ENCODE measurements around the gene ZNF407.

ZNF407 gene

DNA sequence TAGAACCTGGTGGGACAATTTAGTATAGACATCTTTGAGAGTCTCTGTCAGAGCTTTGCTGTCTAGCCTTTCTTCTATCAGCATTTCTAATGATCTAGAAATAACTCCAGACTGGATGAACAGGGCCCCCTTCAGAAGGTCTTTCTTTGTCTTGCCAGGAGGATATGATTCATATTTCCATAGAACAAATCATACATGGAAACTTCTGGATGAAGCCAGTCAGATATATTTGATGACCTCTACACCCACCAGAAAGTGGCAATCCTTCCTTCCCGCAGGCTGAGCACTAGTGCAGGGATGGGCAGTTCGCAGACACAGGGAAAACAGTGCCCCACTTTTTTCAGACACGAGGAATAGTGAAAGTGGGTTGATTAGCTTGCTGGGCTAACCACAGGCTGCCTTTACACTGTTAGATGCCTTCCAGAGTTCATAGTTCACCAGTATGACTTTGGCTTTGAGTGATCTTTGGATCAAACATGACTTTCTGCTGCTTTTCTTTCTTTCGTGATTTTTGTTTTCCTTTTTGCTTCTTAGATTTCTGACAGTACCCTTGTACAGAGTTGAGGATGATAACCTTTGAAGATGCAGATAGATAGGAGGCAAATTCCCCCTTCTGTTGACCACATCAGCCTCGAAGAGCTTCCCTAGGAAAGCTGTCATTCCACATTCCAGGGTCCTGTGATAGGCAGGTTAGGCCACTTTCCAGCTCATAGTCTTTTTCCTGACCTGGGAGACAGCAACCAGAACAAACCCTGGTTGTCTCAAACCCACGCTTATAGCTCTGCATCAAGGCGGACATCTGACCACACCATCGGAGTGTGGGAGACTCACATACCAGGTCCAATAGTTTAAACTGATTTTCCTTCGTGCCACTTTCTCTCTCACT lies 237.0 kb downstream of the ZNF407 start:
- no peak for DNase-seq

DNA sequence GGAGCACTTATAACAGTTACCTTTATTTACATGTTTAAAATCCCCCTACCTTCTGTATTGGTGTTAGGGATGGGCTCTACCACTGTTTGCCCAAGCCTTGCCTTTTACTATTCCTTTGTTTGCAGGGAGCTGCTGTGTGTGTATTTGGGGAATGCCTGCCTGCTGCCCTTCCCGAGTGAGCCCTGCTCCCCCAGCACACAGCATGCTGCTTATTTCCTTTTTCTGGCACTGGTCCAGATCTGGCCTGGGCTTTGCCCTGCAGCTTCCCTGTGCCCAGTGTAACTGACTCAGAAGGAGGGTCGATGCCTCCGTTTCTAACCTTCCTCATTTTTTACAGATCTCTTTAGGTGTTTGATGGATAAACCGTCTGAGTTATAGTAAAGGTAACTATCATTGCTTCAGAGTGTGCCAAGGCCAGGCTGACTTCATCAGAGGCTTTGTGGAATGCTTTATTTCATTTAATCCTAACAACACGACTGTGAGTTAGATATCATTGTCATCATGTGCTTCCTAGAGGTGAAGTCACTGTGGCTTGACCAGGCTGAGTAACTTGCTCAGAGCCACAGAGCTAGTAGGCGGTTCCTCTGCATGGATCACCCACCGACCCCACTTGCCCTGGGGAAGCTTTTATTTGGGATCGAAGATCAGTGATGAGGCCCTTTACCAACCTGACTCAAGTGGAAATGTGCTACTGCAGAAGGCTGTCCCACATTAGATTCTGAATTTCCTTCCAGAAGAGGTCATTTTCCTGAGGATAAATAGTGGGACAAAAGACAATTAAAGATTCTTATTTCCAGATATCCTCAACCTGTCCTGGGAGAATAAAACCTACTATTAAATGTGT lies 238.8 kb downstream of the ZNF407 start:
- peak; percentile 31 for DNase-seq

DNA sequence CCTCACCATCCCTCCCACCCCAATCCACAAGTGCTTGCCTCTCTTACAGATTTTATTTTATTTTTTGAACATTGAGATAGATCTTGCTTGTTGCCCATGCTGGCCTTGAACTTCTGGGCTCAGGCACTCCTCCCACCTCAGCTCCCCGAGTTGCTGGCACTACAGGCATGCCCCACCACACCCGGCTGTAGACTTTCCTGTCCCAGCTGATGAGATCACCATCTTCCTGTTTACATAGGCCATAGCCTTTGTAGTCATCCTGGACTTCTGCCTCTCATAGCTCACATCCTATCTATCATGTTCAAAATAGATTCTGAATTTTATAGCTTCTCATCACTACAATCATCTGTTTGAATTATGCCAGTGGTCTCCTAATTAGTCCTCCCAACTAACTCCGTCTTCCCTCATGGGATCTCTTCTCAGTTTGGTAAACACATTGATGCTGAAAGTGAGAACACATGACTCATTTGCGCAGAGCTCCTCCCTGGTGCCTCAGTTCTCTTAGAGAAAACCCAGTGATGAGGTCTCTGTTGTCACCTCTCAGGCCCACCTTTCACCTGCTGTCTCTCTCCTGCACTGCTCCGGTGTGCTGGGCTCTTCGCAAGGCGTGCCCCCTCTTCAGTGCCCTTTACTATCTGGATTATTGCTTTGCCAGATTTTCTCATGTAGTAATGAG lies 243.0 kb downstream of the ZNF407 start:
- no peak for DNase-seq

DNA sequence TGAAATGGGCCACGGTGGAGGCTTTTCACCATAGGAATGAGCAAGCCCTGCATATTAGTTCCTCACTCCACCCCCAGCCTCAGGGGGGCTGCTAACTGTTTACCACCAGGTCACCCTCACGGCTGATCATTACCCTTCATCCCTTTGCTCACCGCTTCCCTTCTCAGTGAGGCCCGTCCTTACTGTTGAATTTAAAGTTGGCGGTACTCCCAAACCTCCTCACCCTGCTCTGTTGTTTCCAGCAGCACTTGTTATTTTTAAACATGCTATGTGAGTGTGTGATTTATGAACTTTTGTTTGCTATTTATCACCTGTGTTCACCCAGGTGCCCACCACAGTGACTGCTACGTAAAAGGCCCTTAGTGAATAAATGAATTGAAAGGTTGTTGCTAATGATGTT lies 243.6 kb downstream of the ZNF407 start:
- no peak for DNase-seq

DNA sequence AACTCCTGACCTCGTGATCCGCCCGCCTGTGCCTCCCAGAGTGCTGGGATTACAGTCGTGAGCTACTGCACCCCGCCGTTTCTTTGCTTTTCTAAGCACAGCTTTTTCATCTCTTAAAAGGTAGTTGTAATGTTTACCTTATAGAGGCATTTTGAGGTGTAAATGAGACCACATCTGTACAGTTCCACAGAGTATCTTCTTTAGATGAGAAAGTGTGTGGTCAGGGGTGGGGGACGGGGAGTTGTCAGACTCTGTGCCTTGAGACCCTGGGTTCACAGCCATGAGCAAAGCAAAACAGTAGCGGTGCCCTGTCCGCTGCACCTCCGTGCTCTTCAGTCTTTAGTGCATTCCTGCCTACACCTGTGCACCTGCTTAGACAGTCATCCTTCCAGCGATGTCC lies 251.6 kb downstream of the ZNF407 start:
- DNase-seq = no peak

DNA sequence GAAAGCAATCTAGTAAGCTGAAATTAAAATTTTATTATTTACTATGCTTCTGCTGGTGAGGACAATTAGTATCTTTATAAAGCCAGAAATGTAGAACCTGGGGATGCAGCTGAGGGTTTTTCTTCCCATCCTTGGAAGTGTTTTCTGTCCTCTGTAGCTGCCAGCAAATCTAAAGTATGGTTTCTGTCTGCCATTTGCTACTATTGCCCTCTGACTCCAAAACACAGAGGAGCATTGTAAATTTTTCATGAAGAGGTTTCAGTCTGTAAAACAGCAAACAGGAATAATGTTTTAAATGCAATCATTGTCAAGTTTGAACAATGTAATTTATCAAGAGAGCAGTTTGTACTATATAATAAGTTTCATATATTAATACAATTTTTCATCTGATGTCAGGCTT lies 258.8 kb downstream of the ZNF407 start:
- peak; percentile 66 for DNase-seq

DNA sequence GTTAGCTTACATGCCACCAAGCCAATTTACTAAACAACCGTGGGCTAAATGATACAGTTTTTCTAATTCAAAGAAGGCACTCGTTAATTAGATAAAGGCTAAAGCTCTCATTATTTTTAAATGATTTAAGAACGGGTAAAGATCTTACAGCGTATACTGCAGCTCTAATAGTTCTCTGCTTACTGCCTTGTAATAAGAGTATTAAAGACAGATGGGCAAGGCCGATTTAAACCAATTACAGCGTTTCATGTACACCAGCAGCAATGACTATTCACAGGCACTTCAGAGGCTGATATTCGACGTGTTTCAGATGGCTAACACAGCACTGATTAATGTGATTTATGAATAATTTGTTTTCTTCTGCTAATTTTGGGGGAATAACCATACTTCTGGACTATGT lies 259.3 kb downstream of the ZNF407 start:
- DNase-seq = peak; percentile 70

DNA sequence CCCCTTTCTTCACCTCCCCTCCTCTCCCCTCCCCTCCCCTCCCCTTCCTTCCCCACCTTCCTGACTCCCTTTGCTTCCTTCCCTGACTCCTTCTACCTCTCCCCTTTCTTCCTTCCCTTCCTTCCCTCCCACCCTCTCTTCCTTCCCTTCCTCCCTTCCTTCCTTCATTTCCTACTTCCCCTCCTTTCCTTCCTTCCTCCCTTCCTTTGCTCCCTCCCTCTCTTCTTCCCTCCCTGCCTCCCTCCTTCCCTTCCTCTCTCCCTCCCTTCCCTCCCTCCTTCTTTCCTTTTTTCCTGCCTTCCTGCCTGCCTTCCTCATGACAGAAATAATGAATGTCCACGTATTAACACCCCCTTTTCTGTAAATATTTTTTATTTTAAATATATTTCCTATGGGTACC lies 260.2 kb downstream of the ZNF407 start:
- DNase-seq = no peak

DNA sequence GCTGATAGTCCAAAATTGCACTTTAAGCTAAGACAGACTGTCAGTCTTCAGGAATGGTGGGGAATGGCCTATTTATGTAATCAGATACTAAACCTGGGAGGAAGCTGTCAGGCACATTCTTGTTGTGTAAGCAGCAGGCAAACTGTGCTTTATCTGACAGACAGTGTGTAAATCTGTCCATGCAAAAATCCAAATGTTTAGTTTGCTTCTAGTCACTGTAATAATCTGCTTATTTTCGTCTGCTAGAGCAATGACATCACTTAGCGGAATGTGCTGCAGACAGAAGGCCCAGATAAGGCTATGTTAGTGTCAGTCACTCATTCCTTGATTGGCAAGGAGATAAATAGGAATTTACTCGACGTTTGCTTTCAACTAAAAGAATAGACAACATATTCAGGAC lies 263.5 kb downstream of the ZNF407 start:
- DNase-seq = no peak

DNA sequence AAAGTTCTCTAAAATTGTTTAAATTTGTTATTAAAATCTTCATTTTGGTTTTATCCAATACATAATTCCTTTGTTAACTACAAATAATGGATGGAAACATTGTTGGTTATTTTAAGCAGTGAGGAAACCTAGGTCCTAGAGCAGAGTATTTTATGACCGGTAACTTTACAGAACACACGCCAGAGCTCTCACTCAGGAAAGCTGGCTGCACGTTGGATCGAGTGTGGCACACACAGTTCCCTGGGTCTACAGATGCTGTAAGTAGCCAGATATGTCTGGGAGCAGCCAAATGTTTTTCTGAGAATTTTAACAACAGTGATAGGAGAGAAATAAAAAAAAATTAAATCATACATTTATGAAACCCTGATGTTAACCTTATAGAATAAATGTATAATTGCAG lies 264.4 kb downstream of the ZNF407 start:
- no peak for DNase-seq

DNA sequence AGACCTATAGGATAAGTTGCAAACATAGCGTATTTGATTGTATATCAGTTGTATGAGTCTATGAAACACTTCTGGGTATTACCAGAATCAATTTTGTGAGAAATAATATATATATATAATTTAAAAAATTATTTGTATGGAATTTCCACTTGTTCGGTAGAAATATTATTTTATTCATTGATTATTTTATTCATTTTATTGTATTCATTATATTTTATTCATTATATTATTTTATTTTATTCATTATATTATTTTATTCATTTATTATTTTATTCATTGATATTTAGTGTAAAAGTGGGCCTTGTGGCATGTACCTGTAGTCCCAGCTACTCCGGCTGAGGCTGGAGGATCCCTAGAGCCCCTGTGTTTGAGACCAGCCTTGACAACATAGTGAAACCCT lies 268.9 kb downstream of the ZNF407 start:
- no peak for DNase-seq

DNA sequence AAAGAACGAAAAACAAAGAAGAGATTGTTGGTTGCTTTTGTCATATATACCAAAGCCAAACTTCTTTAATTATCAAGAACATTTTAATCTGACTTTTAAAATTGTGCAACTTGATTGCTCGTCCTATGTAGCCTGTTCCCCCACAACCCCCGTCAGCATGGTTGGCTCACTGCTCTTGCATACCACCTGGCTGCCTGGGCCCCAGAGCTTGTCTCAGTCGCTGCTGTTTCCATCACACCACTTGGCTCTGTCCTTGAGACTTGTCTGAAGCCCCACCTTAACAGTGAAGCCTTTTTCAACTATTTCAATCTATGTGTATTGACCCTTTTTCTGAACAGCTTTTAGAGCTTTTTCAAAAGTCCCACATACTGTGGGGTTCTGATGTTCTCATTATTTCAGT lies 270.8 kb downstream of the ZNF407 start:
- DNase-seq = no peak

DNA sequence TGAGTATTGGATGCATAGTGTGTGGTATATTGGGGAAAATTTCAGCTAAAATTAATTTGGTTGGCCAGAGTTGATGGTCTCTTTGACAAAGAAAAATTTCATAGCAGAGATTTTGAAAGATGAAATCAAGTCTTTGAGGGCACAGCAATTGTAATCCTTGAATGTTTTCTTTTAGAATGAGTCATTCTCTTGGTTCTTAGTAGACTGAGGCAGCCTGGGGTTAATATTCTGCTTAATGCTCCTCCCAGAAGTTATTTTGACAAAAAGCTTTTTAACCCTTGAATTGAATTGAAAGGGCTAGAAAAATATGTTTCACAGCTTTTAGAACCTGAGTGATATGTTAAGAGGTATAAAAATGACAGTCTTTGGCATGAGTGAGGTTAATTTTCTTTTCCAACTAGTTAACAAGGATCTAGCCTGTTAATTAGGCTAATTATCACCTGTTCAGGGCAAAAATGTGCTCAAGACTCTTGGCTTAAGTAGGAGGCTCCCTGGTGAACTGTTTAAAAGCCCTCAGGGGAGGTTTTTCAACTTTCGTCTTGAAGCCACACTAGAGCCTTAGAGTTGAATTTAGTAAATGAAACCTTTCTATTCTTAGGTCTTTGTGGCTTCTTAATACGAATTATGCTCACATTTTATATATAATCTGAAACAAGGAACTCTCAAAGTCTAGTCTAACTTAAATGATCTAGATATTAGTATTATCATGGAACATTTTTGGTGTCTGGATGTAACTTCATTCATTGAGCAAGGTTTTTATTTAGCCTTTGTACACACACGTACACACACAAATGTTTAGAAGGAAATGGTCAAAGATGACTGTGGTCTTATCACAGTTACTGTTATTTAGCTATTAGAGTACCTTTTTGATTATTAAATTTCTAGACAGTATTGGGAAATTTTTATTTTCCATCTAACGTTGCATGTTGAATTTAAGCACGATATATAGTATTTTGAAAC lies 272.5 kb downstream of the ZNF407 start:
- no peak for DNase-seq

DNA sequence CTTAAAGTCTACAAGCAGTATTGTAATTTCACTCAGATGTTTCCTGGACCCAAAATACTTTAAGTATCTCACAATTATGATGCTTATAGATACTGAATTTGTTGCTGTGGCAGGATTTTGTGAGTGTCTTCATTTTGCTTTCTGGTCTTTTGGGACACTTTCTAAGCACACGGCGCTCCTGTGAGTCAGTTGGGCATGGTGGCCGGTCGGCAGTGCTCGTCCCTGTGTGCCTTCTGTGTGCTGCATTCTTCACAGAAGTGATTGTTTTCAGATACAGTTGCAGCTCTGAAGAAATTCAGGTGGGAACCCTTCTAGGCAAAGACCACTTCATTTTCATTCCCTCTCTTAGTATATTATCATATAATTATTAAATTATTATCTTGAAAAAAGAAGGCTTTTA lies 273.3 kb downstream of the ZNF407 start:
- DNase-seq = no peak

DNA sequence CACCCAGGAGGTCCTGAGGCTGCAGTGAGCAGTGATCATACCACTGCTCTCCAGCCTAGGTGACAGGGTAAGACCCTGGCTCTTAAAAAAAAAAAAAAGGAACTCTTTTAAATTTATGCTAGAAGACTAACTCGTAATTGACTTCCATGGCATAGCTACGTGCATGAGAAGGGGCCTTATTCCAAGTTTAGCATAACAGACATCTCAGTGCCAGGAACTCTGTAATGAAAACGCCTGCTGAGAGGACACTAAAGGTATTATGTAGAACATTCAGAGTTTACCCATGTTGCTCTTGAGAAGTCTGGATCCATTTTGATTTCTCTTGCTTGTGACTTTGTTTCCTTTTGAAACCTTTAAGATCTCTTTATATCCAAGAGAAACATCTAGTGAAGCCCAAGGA lies 276.0 kb downstream of the ZNF407 start:
- no peak for DNase-seq

DNA sequence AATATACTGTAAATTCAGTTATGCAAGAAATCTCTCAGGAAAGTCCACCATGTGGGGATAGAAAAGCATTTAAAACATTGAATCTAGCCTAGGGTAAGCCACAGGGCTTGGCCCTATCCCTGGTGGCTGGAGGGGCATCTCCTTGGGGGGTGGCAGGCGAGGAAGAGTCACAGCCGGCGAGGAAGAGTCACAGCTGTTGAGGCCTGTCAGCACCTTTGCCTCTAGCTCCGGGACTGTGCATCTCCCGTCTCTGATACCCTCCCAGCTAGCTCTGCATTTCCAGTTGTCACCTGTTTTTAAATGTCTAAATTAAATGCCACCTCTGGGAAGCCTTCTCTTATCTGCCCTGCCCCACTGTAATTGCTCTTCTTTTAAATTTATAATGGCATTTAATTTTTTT lies 276.7 kb downstream of the ZNF407 start:
- no peak for DNase-seq

DNA sequence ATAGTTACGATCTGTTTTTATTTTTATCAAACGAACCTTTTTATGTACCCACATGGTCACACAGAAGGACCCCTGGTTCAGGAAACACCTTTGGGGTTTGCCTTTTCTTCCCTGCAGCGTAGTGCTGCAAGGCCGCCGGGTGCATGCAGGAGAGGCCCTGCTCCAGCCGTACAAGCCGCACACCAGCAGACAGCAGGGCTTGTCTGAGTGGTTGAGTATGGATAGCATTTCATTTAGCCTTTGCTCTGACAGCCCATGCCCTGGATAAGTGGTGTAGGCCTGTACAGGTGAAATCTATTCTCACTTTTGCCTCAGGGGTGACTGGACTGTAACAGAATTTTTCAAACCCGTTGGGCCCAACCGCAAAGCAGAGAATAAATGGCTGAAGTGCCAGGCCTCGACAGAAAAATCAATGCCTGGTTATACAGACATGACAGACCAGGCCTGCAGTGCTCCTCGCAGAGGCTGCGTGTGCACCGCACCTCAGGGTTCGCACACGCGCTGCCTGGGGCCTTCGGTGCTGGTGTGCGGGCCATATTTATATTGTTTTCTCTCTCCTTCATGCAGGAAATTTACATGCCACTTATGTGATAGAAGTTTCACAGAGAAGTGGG lies 279.1 kb downstream of the ZNF407 start:
- DNase-seq = no peak

DNA sequence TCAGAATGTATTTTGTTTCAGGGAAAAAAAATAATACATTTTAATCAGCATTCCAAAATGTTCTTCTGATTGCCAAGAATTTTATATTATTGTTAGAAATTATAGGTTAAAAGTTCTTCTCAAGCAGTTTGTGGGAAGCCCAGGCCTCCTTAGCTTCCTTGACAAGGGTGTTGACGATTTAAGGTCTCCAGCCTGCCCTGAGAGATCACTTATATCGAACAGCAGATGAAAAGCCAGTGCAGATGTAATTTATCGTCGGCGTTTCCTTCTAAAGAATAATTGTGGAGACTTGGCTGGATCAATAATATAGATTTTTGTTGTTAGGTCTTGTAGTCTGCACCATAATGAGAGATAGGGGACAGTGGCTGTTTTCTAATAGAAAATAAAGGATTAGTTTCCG lies 280.6 kb downstream of the ZNF407 start:
- no peak for DNase-seq

DNA sequence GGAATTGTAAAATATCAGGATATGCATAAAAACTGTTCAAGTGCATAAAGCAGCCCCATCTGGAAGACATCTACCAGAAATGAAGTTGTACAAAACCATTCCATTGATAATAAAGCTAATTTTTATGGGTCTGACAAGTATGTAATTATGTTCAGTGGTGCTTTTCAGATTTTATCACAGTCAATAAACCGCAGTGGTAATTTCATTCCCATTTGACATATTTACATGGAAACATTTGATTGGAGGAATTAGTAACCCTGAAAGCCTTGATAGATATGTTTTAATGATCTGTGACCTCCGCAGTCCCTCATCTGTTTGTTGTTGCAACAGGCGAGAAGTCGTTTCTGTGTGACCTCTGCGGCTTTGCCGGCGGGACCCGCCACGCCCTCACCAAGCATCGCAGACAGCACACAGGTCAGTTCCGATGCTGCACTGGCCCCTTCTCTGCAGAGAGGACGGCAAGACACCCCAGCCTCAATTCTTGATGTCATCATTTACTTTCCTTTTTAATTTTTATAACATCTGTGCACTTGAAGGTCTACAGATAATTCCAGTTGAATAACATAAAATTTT lies 283.1 kb downstream of the ZNF407 start:
- no peak for DNase-seq

DNA sequence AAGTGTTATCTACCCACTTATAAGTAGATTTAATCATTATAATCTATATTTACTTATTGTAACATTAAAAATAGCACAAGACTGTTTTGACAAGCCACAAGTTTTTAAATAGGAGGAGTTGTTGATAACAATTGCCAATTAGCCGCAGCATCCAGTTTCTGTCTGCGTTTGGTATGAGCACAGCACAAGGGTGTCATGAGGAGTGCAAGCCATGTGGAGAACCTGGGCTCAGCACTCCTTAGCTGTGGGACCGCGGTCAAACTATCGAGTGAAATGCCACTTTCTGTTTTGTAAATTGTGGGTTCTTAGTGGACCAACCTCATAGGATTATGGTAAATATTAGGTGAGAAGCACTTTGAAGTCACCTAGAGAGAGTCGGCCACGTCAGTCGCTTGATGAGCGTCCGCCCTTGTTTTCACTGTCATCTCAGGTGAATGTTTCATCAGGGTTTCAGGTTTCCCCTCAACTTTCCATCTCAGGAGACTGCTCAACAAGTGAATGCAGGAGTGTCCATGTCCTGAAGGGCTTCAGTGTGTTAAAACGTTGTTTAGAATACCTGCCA lies 294.5 kb downstream of the ZNF407 start:
- DNase-seq = no peak

DNA sequence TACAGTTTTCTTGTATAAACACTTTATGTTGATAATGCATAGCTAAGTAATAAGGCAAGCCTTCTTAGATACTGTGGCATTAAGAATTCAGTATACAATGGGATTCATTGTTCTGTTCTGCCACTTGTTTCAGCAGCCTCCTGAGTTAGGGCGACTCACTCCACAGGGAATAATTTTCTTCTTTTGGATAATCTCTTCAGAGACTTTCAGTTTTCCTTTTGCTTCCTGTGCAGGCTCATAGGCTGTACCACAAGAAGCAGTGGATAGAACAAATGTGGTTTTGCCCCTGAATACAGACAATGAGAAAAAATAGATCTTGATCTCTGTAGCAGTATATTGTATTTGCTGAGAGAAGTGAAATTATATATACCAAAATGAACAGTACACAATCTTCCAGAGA lies 298.0 kb downstream of the ZNF407 start:
- no peak for DNase-seq
